GM12878 (cell line): ENCODE measurements around the gene ANKRD11. TPM values are rescaled to one million over a fixed set of nuclear protein-coding genes. Genes with fewer than 3 reads are reported as not detected.

Source experiments
- ATAC-seq: fragments of 200-7000 bp; cut with Tn5 transposase; 3 replicates; pipeline ENCODE4 v1.9.1; 2020; ENCODE audit warnings: mild to moderate bottlenecking, moderate library complexity
- BruUV-seq: library from RNA; stranded (reverse); fragments of 400-500 nt; replicated peaks from 2 replicates; lab custom pipeline; 2021; lab: Mats Ljungman, UMichigan
- CTCF ChIA-PET: fragments of 300-600 bp; sonication (Branson Sonifier 250); formaldehyde crosslinking; extraction: SDS; loops from one replicate; lab custom pipeline; 2021; ENCODE audit warnings: inconsistent platforms; lab: Yijun Ruan, JAX
- POLR2A ChIA-PET: fragments of 350-600 bp; formaldehyde crosslinking; extraction: SDS; loops from one replicate; lab custom pipeline; 2021; ENCODE audit warnings: inconsistent platforms; lab: Charles Lee
- RAD21 ChIA-PET: fragments of 300-600 bp; sonication (Branson Sonifier 250); formaldehyde crosslinking; loops from one replicate; lab custom pipeline; 2023; ENCODE audit warnings: antibody characterized with exemption; ENCODE audit not compliant: unreplicated experiment; lab: Charles Lee
- SMC1A ChIA-PET: fragments of 300-600 bp; sonication (Branson Sonifier 250); formaldehyde crosslinking; loops from one replicate; lab custom pipeline; 2023; ENCODE audit not compliant: unreplicated experiment, uncharacterized antibody; lab: Charles Lee
- DNase-seq: peaks from one replicate; pipeline ENCODE4 v3.0.0-alpha.2; 2011; ENCODE audit warnings: low read depth, low spot score
- FAIRE-seq: peaks from 3 replicates; lab custom pipeline; 2011; peaks lifted over from hg19 to GRCh38; lab: Jason Lieb, UNC
- H2AFZ ChIP-seq: 2 replicates; pipeline ENCODE4 v1.6.0; 2011; ENCODE audit warnings: low read depth, low read length, control low read depth; ENCODE audit not compliant: control insufficient read depth
- H3K27ac ChIP-seq: 2 replicates; pipeline ENCODE4 v1.5.1; 2011; ENCODE audit warnings: control low read depth; ENCODE audit not compliant: control insufficient read depth, insufficient read depth
- H3K27me3 ChIP-seq, 2 experiments: replicated peaks in 1 of 2; 2 replicates each; pipeline versions ENCODE4 v1.6.0 to v1.6.1; 2011; ENCODE audit warnings: low read length in 1 of 2; ENCODE audit not compliant: control insufficient read depth in 2 of 2, insufficient read depth in 2 of 2
- H3K36me3 ChIP-seq, 2 experiments: 2 replicates each; pipeline ENCODE4 v1.5.1; 2011; ENCODE audit warnings: low read length in 1 of 2; ENCODE audit not compliant: control insufficient read depth in 2 of 2, insufficient read depth in 2 of 2
- H3K4me1 ChIP-seq: 2 replicates; pipeline ENCODE4 v1.6.1; 2011; ENCODE audit warnings: mild to moderate bottlenecking, low read length, moderate library complexity, mixed read lengths; ENCODE audit not compliant: control insufficient read depth, insufficient read depth
- H3K4me2 ChIP-seq: 2 replicates; pipeline ENCODE4 v1.6.0; 2011; ENCODE audit warnings: control low read depth; ENCODE audit not compliant: control insufficient read depth, insufficient read depth
- H3K4me3 ChIP-seq: fragments of 200-600 bp; sonication (generic); 2 replicates; pipeline ENCODE4 v1.5.1; 2016
- H3K79me2 ChIP-seq: 2 replicates; pipeline ENCODE4 v1.6.0; 2011; ENCODE audit warnings: low read length; ENCODE audit not compliant: control insufficient read depth, insufficient read depth
- H3K9ac ChIP-seq: 2 replicates; pipeline ENCODE4 v1.8.0; 2011; ENCODE audit warnings: low read length, control low read depth, mixed read lengths; ENCODE audit not compliant: control insufficient read depth, insufficient read depth
- H3K9me3 ChIP-seq: replicated peaks from 3 replicates; pipeline ENCODE4 v1.5.1; 2011; ENCODE audit warnings: mild to moderate bottlenecking, low read length; ENCODE audit not compliant: control insufficient read depth, insufficient read depth
- H4K20me1 ChIP-seq: 2 replicates; pipeline ENCODE4 v1.6.0; 2011; ENCODE audit not compliant: control insufficient read depth, insufficient read depth
- FOS ChIP-seq: IDR thresholded peaks from 3 replicates; pipeline ENCODE4 v1.6.1; 2011; ENCODE audit warnings: borderline replicate concordance; ENCODE audit not compliant: insufficient read length; ENCODE audit errors: extremely low read depth
- NR2C1 ChIP-seq: fragments of 450-650 bp; IDR thresholded peaks from 2 replicates; pipeline ENCODE4 v1.6.1; 2017; ENCODE audit warnings: antibody characterized with exemption, mild to moderate bottlenecking, moderate library complexity
- POLR2A ChIP-seq: IDR thresholded peaks from 2 replicates; pipeline ENCODE4 v1.6.1; 2011; ENCODE audit warnings: low read depth, mild to moderate bottlenecking, low read length
- SMAD5 ChIP-seq: IDR thresholded peaks from 2 replicates; pipeline ENCODE4 v1.6.1; 2016; ENCODE audit warnings: antibody characterized with exemption, low read depth
- ZNF622 ChIP-seq: fragments of 450-650 bp; IDR thresholded peaks from 2 replicates; pipeline ENCODE4 v1.6.1; 2017; ENCODE audit warnings: mild to moderate bottlenecking, inconsistent platforms
- WGBS: methylation state at CpG from one replicate; pipeline ENCODE4 v1.1.6; 2016; ENCODE audit warnings: low lambda C conversion rate; ENCODE audit not compliant: insufficient replicate concordance, insufficient coverage; ENCODE audit errors: missing lambda C conversion rate; 5-methylcytosine and 5-hydroxymethylcytosine counted together
- in situ Hi-C: fragments of 300-500 bp; cut with MboI; formaldehyde crosslinking; loops from 9 replicates; pipeline ENCODE4 v1.14.3; 2018; ENCODE audit warnings: mixed read lengths
- intact Hi-C: fragments of 100-400 bp; cut with micrococcal nuclease; formaldehyde crosslinking; loops from one replicate; pipeline ENCODE4 v1.14.2; 2022; ENCODE audit not compliant: unreplicated experiment
- polyA plus RNA-seq, 11 experiments: library from polyadenylated mRNA; depleted of rRNA in 4 of 11; unstranded in 6 of 11; stranded (reverse) in 5 of 11; fragments of >200 nt; fragmentation: Nextera tagmentation in 4 of 11; fragmentation: Illumina TruSeq in 1 of 11; extraction: Ambion mirVana in 4 of 11; extraction: Trizol in 1 of 11; gene quantifications; 1 replicate in 1 of 11; 2 replicates in 10 of 11; pipeline versions ENCODE4 v1.2.1 to v1.2.3, GENCODE V29; 2011 to 2016; ENCODE audit warnings: inconsistent platforms in 2 of 11, missing spikeins in 2 of 11, low read depth in 1 of 11
- total RNA-seq, 4 experiments: library from RNA; depleted of rRNA in 3 of 4; stranded (reverse); fragments of >200 nt in 3 of 4; fragmentation: Illumina TruSeq in 1 of 4; extraction: Trizol in 1 of 4; gene quantifications; 2 replicates each; pipeline versions ENCODE4 v1.2.1 to v1.2.3, GENCODE V29; 2013 to 2021
- TF ChIP-seq, protein P1 (sequence below): fragments of 450-650 bp; IDR thresholded peaks from 2 replicates; pipeline ENCODE4 v1.6.1; 2017; ENCODE audit warnings: borderline replicate concordance

Gene ANKRD11
- total and polyA plus RNA-seq, 10 of the 15 experiments (the other 5 are each of a cell fraction or from before 2014, with no cell fraction given) = 5.1 to 103 (median 27.4) TPM

DNA sequence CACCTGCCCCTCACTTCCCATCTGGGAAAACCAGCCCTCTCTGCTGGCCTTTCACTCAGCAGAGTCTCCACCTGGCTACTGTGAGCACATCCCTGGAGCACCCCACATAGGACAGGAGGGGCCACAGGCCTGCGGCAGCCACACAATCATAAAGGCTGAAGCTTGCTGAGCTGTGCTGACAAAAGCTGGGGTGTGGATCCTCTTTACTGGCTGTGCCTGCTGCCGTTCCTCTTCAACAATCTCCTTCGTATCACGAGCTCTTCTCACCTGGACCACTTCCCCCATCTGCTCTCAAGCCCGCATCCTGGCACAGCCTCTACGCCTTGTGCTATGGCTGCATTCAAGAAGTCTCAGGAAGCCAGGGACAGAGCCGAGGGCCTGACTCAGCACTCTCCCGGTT lies 186.7 kb downstream of the ANKRD11 start:
- intact Hi-C loops (no loop called here), in situ Hi-C loops (no loop called here)
- ChIA-PET CTCF (interaction anchor here (0.7 kb wide), 1 partner anchor 15 kb away, joined by 3 read pairs; no protein-coding TSS in a partner anchor), POLR2A (no interaction called here), SMC1A (interaction anchor here (0.7 kb wide), 1 partner anchor 287 kb away, joined by 3 read pairs; no protein-coding TSS in a partner anchor), RAD21 (no interaction called here)
- H3K27me3 ChIP-seq = no peaks in the 10 kb centered on the region
- H3K36me3 ChIP-seq = peaks cover 22 to 37% of the 10 kb centered on the region in 2 experiments; a peak in 3 of 4 replicates
- DNase-seq (no peak), FAIRE-seq (no peak), ATAC-seq (no peak)
- WGBS = 89% methylated on average over 8 of the region's 8 CpGs
- H3K9me3 ChIP-seq = no peaks in the 10 kb centered on the region
- no peak overlapping the region for H3K4me3 ChIP-seq
- H4K20me1 ChIP-seq = peaks cover 7% of the 10 kb centered on the region; the same call in 1 of the 2 replicates
- no peak overlapping the region for H3K4me2 ChIP-seq
- peaks cover 17% of the 10 kb centered on the region for H3K79me2 ChIP-seq
- no TSS peak for BruUV-seq
- H3K9ac ChIP-seq = no peak overlapping the region
- H3K4me1 ChIP-seq = no peaks in the 10 kb centered on the region
- no peak overlapping the region for H3K27ac ChIP-seq
- no peak overlapping the region for H2AFZ ChIP-seq
- TF ChIP-seq, protein P1, sequence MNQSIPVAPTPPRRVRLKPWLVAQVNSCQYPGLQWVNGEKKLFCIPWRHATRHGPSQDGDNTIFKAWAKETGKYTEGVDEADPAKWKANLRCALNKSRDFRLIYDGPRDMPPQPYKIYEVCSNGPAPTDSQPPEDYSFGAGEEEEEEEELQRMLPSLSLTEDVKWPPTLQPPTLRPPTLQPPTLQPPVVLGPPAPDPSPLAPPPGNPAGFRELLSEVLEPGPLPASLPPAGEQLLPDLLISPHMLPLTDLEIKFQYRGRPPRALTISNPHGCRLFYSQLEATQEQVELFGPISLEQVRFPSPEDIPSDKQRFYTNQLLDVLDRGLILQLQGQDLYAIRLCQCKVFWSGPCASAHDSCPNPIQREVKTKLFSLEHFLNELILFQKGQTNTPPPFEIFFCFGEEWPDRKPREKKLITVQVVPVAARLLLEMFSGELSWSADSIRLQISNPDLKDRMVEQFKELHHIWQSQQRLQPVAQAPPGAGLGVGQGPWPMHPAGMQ = no peak
- TF ChIP-seq, all 136 proteins: peak for 0

DNA sequence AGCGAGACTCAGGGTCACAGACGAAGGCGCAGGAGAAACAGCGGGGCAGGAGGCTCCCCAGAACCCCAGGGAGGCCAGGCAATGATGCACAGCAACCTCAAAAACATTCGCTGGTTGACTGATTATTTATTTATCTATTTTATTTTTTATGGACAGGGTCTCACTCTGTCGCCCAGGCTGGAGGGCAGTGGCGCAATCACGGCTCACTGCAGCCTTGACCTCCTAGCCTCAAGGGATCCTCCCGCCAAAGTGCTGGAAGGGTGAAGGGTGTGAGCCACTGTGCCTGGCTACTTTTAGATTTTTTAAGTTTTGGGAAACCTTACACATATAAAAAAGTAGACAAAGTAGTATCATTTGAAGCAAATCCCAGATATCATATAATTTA lies 189.4 kb downstream of the ANKRD11 start:
- TF ChIP-seq FOS (no peak), NR2C1 (no peak), POLR2A (0 out of 2 replicates have a peak, but pooled peaks have one; percentile 1), SMAD5 (no peak), ZNF622 (no peak)
- in situ Hi-C loops = no loop called here
- no peak overlapping the region for H3K4me2 ChIP-seq
- ChIA-PET CTCF (no interaction called here), RAD21 (no interaction called here), POLR2A (no interaction called here), SMC1A (no interaction called here)
- H3K9ac ChIP-seq = no peak overlapping the region
- DNase-seq (no peak), FAIRE-seq (no peak), ATAC-seq (no peak)
- no peak overlapping the region for H3K4me3 ChIP-seq
- H3K9me3 ChIP-seq = no peaks in the 10 kb centered on the region
- no TSS peak for BruUV-seq
- H4K20me1 ChIP-seq = peaks cover 9% of the 10 kb centered on the region; the same call in 1 of the 2 replicates
- H3K27me3 ChIP-seq = no peaks in the 10 kb centered on the region
- no peak overlapping the region for H3K27ac ChIP-seq
- H3K36me3 ChIP-seq = peaks cover 24 to 42% of the 10 kb centered on the region in 2 experiments; a peak in 3 of 4 replicates
- no peaks in the 10 kb centered on the region for H3K4me1 ChIP-seq
- no peak overlapping the region for H2AFZ ChIP-seq
- H3K79me2 ChIP-seq = no peaks in the 10 kb centered on the region; the same call in none of the 2 replicates
- WGBS = 73% methylated on average over 9 of the region's 9 CpGs
- intact Hi-C loops = no loop called here
